ENCODE data around the gene ADAM22. TPM values are rescaled to one million over a fixed set of nuclear protein-coding genes. Genes with fewer than 3 reads are reported as not detected.

Gene ADAM22
- total RNA-seq, 1 donor from 2014 or later, result 3.0 TPM

DNA sequence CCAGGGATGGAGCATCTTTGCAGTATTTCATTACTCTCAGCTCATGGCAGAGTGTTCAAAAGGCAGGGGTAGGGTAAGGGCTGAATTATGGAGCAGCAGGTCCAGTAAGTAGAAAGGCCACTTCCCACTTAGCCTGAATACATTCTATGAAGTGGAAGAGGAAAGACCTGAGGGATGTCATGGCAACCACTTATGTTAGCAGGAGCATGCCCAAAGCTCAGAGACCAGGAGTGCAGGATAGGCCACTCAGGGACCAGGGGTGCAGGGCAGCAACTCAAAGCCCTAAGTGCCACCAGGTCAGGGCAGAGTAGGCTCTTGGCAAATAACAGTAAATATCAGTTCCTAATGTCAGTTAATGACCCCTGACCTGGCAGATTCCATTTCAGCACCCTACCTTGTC lies 282.2 kb downstream of the ADAM22 start:
- H3K9me3 Mint-ChIP-seq (ENCODE audit: unreplicated experiment), result no peaks in the 10 kb centered on the region
- H3K36me3 Mint-ChIP-seq (ENCODE audit: unreplicated experiment), result peaks cover 6% of the 10 kb centered on the region
- TF ChIP-seq, protein P1, sequence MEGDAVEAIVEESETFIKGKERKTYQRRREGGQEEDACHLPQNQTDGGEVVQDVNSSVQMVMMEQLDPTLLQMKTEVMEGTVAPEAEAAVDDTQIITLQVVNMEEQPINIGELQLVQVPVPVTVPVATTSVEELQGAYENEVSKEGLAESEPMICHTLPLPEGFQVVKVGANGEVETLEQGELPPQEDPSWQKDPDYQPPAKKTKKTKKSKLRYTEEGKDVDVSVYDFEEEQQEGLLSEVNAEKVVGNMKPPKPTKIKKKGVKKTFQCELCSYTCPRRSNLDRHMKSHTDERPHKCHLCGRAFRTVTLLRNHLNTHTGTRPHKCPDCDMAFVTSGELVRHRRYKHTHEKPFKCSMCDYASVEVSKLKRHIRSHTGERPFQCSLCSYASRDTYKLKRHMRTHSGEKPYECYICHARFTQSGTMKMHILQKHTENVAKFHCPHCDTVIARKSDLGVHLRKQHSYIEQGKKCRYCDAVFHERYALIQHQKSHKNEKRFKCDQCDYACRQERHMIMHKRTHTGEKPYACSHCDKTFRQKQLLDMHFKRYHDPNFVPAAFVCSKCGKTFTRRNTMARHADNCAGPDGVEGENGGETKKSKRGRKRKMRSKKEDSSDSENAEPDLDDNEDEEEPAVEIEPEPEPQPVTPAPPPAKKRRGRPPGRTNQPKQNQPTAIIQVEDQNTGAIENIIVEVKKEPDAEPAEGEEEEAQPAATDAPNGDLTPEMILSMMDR (IDR thresholded peaks at IDR 0.05), result no peak
- H3K4me1 Mint-ChIP-seq (ENCODE audit: unreplicated experiment), result peaks cover 23% of the 10 kb centered on the region
- H3K27me3 Mint-ChIP-seq (ENCODE audit: unreplicated experiment), result no peaks in the 10 kb centered on the region
- no peak overlapping the region for H3K27ac Mint-ChIP-seq (ENCODE audit: unreplicated experiment)
- H3K4me3 Mint-ChIP-seq (ENCODE audit: unreplicated experiment), result no peak overlapping the region
- no peak for DNase-seq (ENCODE audit: extremely low spot score, unreplicated experiment)

DNA sequence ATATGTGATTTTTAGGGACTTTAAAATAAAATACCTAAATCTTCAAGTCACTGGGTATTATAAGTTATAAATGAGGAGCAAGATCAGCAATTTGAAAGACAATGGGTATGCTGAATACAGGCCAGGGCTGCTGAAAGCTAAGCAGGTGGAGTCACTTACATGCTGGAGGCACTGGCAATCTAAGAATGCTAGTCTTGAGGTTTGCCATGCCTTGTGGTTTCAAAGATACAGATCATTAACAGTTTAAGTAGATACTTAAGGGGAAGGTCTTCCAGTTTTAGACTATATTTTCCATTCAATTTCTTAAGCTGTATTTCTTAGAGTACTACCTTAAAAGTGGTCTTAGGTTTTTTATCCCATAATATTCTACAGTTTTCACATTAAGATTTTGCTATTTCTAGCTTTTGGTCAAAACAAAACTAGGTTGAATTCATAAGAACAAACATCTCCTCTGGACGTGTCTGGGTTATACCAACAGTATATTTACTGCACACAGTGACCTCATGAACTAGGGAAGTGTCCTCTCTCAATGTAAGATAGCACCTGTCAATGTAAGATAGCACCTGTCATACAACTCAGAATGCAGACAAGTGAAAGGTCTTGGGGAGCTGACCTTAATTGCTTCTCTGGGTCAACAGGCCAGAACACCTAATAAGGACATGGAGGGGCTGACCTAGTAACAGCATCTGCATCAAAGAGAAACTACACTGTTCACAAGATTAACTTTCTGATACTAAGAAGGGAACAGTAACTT lies 283.8 kb downstream of the ADAM22 start:
- Mint-ChIP-seq H3K9me3 (ENCODE audit: unreplicated experiment) (no peaks in the 10 kb centered on the region), H3K4me3 (ENCODE audit: unreplicated experiment) (peak overlapping the region; percentile 93), H3K4me1 (ENCODE audit: unreplicated experiment) (peaks cover 23% of the 10 kb centered on the region), H3K36me3 (ENCODE audit: unreplicated experiment) (peaks cover 6% of the 10 kb centered on the region), H3K27ac (ENCODE audit: unreplicated experiment) (peak overlapping the region; percentile 84), H3K27me3 (ENCODE audit: unreplicated experiment) (no peaks in the 10 kb centered on the region)
- TF ChIP-seq, protein P1 (IDR thresholded peaks at IDR 0.05), result no peak
- DNase-seq (ENCODE audit: extremely low spot score, unreplicated experiment), result no peak

DNA sequence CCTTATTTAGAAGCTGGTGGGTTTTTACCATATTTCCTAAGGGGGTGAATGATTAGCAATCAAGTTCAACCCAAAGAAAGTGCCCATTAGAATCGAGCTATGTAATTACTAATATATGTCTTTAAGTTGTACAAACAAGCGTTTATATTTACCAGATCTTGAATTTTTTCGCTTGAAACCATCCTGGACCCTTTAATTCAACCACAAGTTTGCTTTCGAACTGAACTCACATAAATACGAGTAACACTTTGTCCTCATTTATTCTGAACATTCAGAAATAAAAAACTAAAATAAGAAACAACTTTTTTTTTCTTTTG lies 284.3 kb downstream of the ADAM22 start:
- TF ChIP-seq, protein P1 (IDR thresholded peaks at IDR 0.05), result no peak
- DNase-seq (ENCODE audit: extremely low spot score, unreplicated experiment), result no peak
- Mint-ChIP-seq H3K27ac (ENCODE audit: unreplicated experiment) (peak overlapping the region; percentile 84), H3K9me3 (ENCODE audit: unreplicated experiment) (no peaks in the 10 kb centered on the region), H3K4me1 (ENCODE audit: unreplicated experiment) (peaks cover 23% of the 10 kb centered on the region), H3K27me3 (ENCODE audit: unreplicated experiment) (no peaks in the 10 kb centered on the region), H3K36me3 (ENCODE audit: unreplicated experiment) (peaks cover 6% of the 10 kb centered on the region), H3K4me3 (ENCODE audit: unreplicated experiment) (peak overlapping the region; percentile 93)

DNA sequence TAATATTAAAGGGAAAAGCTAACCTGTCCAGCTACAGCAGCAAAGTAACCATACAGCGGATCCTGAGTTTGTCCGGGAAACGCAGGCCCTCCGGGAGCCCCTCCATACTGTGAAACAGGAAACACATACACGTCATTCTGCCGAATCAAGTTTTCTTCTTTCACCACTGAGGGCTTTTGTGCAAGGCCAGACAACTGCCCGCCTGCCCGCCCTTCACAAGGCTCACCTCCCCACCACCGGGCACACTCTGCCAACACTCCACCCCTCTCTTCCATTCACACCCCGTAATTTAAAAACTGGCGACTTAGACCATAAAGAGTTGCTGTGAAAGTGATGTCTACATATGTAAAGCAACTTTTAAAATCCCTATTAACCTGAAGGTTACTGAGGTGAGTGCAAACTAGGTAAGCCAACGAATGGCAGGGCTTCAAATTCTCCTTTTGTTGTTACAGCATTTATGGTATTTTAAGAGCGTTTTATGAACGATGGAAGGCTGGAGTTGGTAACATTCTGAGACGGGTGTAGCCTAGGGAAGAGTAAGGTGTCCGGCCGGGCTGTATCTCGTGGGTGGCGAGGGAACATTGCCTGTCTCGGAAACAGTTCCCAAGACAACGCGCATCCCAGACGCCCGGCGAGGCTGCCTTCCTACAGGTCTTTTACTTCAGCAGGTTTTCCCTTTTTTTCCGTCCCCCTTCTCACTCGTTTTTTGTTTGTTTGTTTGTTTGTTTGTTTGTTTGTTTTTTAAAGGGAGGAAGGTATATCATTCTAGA lies 285.0 kb downstream of the ADAM22 start:
- peak overlapping the region; percentile 84 for H3K27ac Mint-ChIP-seq (ENCODE audit: unreplicated experiment)
- no peaks in the 10 kb centered on the region for H3K27me3 Mint-ChIP-seq (ENCODE audit: unreplicated experiment)
- peaks cover 23% of the 10 kb centered on the region for H3K4me1 Mint-ChIP-seq (ENCODE audit: unreplicated experiment)
- H3K36me3 Mint-ChIP-seq (ENCODE audit: unreplicated experiment), result peaks cover 4% of the 10 kb centered on the region
- peak overlapping the region; percentile 93 for H3K4me3 Mint-ChIP-seq (ENCODE audit: unreplicated experiment)
- TF ChIP-seq, protein P1 (IDR thresholded peaks at IDR 0.05), result no peak
- no peak for DNase-seq (ENCODE audit: extremely low spot score, unreplicated experiment)
- no peaks in the 10 kb centered on the region for H3K9me3 Mint-ChIP-seq (ENCODE audit: unreplicated experiment)

Data from osteocyte (in vitro differentiated cells).